HG03280 (cell line): ENCODE results near the gene NEURL1B.

ENCODE experiments used
- ATAC-seq: cut with Tn5 transposase; IDR thresholded peaks from one replicate; pipeline ENCODE4 v1.9.1; 2021; ENCODE audit warnings: mild to moderate bottlenecking, moderate library complexity; ENCODE audit not compliant: unreplicated experiment

NEURL1B gene

DNA sequence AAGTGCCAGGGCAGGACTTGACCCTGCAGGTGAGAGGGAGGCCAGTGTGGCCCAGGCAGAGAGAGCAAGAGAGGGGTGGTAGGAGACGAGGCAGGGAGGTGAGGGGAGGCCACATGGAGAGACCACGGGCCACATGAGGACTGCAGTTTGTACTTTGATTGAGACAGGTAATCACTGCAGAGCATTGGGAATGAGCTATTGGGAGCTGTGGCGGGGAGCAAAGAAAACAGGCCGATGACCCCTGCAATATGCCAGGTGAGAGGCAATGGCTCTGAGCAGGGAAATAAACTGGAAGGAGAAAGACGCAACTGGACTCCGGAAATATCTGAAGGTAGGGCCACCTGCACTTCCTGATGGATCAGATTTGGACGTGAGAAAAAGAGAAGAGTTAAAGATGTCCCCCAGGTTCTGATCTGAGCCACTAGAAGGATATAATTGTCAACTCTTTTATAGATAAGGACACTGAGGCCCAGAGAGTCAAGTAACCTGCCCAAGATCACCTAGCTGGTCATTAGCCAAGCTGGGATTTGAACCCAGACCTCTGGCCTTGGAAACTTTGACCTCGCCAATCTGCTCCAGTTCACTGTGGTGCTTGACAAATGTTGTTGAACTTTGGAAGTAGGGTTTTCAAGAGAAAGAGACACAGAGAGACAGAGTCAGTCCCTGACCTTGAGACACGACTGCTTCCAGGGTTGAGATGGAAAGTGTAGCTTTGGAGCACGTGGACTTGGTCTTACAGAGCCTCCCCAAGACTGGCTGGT is 87.6 kb downstream of the NEURL1B start:
- ATAC-seq: no peak

- ATAC-seq: no peak
These were observed 88.5 kb downstream of the NEURL1B start for GRCh38 chr5:172729588-172729987.

DNA sequence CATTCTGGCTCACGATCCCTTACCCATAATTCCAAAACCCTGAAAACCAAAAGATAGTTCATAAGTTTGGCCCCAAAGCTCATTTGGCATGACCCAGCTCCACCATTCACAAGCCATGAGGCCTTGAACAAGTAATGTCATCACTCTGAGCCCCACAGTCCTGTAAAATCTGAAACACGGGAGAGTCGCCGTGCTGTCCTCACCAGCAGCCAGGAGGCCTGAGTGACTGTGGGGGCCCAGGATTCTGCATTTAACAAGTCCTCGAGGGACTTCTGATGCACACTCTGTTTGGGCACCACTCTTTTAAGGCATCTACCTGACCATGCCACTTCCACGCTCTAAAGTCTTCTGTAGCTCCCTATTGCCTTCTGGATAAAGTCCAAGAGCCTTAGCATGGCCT is 89.2 kb downstream of the NEURL1B start:
- ATAC-seq: no peak

DNA sequence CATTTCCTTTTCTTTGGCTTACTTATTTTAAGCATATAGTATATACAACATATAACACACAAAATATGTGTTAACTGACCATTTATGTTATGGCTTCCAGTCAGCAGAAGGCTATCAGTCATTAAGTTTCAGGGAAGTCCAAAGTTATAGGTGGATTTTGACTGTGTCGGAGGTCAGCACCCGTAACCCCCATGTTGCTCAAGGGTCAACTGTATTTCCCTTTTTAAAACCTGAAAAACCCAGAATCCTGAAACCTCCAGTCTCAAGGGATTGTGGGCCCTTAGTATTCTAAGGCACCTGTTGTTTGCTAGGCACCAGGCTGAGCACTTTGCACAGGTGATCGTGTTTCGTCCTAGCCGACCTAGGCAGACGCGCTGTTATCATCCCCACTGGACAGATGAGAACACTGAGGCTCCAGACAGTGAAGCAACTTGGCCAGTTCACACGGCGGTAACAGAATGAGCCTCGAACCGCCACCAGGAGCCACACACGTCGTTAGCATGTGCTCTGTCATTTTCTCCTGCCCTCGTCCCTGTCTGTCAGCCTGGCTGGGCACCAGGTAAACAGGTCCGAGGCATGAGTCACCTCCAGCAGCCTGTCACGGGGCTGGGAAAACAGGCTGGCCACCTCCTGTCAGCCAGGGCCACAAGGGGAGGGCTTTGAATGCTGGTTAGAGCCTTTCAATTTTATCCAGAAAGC is 90.1 kb downstream of the NEURL1B start:
- no peak for ATAC-seq

DNA sequence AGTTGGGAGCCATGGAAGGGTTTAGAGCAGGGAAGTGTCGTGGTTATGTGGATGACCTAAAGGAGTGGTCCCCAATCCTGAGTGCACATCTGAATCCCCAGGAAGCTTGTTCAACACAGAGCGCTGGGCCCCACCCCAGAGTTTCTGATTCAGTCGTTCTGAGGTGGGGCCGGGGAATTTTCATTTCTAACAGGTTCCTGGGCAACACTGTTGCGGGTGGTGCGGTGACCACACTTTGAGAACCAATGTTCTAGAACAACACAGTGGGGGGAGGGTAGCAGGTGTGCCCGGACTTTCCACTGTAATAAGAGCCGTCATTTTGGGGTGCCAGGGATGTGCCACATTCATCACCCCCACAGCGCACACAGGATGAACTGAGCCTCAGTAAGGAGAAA is 90.6 kb downstream of the NEURL1B start:
- no peak for ATAC-seq

GRCh38 chr5:172732201-172732865 is 91.3 kb downstream of the NEURL1B start:
- no peak for ATAC-seq

GRCh38 chr5:172733131-172733973 is 92.3 kb downstream of the NEURL1B start:
- no peak for ATAC-seq

- ATAC-seq: no peak
These were observed 92.9 kb downstream of the NEURL1B start for GRCh38 chr5:172733974-172734346.

DNA sequence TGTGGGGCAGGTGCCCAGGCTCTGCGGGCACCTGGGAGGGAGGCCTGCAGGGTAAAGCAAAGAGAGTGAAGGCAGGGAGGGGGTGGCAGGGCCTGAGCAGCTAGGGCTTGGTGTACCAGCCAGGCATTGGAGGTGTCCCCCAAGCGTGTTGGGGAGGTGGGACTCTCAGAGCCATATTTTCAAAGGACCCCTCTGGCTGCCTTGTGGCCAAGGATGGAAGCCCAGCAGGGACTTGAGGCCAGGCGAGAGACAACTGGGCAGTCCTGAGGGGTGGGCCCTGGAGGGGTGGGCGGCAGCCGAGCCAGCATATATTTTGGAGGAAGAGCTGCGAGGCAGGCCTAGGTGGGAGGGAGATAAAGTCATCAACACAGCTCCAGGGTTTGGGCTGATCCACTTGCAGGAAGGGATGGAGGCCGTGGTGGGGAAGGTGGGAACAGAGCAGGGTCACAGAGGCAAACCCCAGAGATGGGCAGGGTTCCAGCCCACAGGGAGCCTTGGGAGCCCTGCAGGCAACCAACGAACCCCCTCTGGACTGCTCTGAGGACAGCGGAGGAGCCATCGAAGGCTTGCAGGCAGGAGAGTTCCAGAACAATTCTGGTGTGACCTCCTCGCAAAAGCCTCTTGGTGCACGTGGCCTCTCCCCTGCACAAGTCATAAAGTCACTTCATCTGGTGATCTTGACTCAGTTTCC is 94.2 kb downstream of the NEURL1B start:
- ATAC-seq: no peak

- no peak for ATAC-seq
These were observed 95.6 kb downstream of the NEURL1B start for GRCh38 chr5:172736508-172737135.

DNA sequence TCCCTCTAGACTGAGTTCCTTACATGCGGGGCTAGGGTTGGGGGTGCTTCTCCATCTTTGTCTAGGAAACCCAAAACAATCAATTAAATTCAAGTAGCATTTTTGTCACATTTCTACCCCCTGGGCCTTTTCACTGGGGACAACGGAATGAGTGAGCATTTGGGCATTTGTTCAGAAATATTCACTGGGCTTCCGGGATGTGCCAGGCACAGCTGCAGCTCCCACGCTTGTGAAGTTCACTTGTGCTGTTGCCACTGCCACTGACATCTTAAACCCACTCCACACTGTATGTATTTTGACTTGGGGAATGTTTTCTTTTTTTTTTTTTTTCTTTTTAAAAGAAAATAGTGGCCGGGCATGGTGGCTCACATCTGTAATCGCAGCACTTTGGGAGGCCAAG is 98.3 kb downstream of the NEURL1B start:
- no peak for ATAC-seq

- ATAC-seq: no peak
These were observed 99.6 kb downstream of the NEURL1B start for GRCh38 chr5:172740428-172741205.
